GM12891 (cell line): ENCODE measurements around the gene PLCB1.

Experiments
- PAX5 ChIP-seq: IDR thresholded peaks from 2 replicates; pipeline ENCODE4 v1.6.1; 2011; ENCODE audit warnings: low read length, moderate library complexity, mild to moderate bottlenecking; ENCODE audit not compliant: insufficient read depth, severe bottlenecking
- POLR2A ChIP-seq: IDR thresholded peaks from 2 replicates; pipeline ENCODE4 v1.6.1; 2011; ENCODE audit warnings: low read depth, low read length, control low read depth
- POLR2AphosphoS5 ChIP-seq: IDR thresholded peaks from 2 replicates; pipeline ENCODE4 v1.6.1; 2011; ENCODE audit warnings: low read depth, low read length, control low read depth
- SPI1 ChIP-seq: IDR thresholded peaks from 2 replicates; pipeline ENCODE4 v1.6.1; 2011; ENCODE audit warnings: low read depth, low read length, control low read depth
- TAF1 ChIP-seq: IDR thresholded peaks from 2 replicates; pipeline ENCODE4 v1.6.1; 2011; ENCODE audit warnings: low read depth, low read length, control low read depth

- no peak for TF ChIP-seq POLR2AphosphoS5
- TF ChIP-seq POLR2A: no peak
- TF ChIP-seq TAF1: no peak
- TF ChIP-seq SPI1: no peak
- TF ChIP-seq PAX5: no peak
Observed at GRCh38 chr20:8635048-8635572, 503.0 kb downstream of the PLCB1 start.
